Islet of Langerhans (tissue), 1 donor: ENCODE measurements around the gene ZDHHC11B.

Experiments used
- FAIRE-seq: peaks from one replicate; lab custom pipeline; 2011; peaks lifted over from hg19 to GRCh38; lab: Jason Lieb, UNC

Gene ZDHHC11B

DNA sequence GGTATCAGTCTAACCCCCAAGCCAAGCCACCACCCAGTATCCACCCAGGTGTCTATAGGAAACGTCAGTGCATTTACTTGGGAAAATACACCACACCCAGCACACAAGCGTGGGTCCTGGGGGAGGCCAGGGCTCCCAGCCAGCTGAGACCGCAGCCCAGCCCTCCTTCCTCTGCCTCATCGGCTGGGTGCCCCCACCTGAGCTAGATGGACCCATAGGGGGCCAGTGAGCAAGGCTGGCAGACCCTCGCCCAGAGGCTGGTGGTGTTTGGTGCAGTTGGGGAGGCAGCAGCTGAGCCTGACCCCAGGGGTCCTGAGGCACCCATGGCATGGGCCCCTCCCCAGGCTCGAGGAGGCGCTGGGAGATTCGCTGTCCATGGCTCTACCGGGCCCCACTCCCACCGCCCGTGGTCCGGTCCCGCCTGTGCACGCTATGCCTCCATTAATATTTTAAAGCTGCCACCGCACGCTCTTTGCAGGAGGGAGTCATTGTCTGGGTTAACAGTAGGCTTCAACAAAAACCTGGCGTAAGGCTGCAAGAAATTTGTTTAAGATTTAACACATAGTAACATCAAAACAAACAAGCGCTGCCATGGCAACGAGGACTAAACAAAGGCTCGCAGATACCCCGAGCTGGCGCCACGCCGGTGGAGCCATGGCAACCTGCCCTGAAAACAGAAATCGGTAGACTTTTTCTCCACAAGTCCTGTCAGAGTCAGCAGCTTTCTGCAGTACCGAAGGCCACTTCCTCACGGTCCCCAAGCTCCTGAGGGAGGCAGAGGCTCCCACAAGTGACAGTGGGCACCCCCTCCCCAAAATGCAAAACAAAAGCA lies 112.0 kb downstream of the ZDHHC11B start:
- FAIRE-seq, result no peak

DNA sequence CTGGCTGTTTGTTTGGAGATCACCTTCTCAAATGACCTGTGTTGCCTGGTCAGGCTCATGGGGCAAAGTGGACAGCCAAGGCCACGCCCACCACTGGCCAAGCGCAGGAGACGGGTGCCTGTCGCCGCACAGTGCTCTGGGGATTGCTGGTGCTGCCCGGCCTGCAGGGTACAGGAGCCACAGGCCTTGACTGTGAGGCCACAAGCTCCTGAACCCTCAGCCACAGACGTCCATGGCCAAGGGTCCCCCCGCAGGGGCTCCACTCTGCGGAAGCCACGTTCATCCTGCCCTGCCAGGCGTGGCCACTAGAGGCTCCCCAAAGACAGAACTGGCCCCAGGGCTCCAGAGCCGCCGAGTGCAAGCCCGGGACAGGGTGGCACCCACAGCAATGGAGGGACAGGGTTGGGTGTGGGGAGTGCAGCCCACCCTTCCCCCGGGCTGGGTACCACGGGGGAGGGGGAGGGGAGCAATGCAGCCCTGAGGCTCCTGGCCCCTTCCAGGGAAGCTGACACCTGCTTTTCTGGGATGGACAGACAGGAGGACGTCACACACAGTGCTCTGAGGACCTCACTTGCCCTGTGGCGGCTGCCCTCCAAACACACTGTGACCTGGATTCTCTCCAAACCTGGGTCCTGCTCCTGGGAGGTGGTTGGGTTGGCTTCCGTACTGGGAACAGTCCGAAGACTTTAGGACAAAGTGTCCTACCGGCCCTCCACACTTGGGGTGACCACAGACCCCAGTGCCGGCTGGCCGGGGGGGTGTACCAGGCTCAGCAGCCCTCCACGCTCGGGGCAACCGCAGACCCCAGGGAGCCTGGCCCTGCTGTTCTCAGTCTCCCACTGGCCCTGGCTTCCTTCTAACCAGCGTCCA lies 112.8 kb downstream of the ZDHHC11B start:
- FAIRE-seq, result no peak

- FAIRE-seq, result no peak
Observed at GRCh38 chr5:670396-671270, 113.9 kb downstream of the ZDHHC11B start.

DNA sequence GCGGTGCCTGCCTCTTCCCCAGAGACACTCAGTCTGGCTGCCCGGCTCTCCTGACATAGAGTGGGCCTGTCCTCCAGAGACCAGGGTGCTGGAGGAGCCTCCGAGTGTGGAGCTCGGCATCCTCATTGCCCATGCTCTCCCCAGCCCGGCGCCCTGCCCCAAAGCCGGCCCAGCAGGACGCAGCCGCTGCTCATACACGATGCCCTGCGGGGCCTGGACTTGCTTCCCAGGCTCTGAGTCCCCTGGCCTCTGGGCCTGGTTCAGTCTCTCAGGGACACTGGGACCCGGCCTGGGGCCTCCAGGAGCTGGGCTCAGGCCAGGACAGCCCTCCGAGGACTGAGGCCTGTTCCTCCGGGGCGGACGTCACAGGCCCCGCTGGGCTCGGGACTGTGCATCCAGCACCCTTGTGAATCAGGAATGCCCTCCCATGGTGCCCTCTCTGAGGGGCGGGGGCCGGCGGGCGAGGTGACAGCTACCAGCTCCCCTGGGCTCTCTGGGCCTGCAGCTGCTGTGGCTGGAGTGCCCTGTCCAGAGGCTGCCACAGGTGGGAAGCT lies 114.6 kb downstream of the ZDHHC11B start:
- FAIRE-seq, result no peak

GRCh38 chr5:669111-669841 lies 115.3 kb downstream of the ZDHHC11B start:
- FAIRE-seq, result no peak

DNA sequence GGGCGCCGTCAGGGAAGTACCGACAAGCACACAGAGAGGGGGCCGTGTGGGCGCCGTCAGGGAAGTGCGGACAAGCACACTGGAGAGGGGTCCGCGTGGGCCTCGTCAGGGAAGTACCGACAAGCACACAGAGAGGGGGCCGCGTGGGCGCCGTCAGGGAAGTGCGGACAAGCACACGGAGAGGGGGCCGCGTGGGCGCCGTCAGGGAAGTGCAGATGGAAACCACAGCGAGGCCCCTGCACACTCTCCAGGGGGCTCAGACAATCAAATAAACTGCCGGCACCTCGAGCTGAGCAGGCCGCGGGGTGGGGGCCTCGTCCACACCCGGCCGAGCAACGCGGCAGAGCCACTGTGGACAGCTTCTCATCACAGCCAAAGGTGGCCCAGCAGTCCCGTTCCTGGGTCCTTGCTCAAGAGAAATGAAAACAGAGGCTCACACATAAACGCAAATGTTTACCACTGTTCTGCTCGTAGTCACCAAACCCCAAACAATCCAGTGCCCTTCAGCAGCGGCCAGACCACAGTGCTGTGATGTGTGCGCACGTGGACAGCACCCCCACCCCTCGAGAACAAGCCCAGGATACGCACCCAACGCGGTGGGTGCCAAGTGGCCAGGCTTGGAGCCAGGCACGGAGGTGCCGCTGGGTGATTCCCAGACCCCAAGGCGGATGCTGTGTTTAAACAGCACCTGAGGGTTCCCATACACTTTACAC lies 116.1 kb downstream of the ZDHHC11B start:
- no peak for FAIRE-seq

GRCh38 chr5:666816-667498 lies 117.6 kb downstream of the ZDHHC11B start:
- no peak for FAIRE-seq

- no peak for FAIRE-seq
Observed at GRCh38 chr5:665956-666711, 118.4 kb downstream of the ZDHHC11B start.

DNA sequence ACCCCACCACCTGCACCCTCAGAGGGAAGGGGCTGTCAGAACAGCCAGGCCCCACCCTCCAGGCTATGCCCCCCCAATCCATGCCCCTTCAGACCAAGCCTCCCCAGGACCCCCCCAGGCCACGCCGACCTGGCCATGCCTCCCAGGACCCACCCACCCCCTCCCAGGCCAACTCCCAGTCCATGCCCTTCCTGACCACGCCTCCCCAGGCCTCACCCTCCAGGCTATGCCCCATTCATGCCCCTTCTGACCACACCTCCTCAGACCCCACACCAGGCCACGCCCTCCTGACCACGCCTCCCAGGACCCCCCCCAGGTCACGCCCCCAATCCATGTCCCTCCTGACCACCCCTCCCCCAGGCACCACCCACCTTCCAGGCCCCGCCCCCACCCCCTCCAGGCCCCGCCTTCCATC lies 119.0 kb downstream of the ZDHHC11B start:
- FAIRE-seq, result no peak

- FAIRE-seq, result no peak
Observed at GRCh38 chr5:664994-665360, 119.6 kb downstream of the ZDHHC11B start.

- no peak for FAIRE-seq
Observed at GRCh38 chr5:664343-664993, 120.1 kb downstream of the ZDHHC11B start.

GRCh38 chr5:663436-664342 lies 120.8 kb downstream of the ZDHHC11B start:
- no peak for FAIRE-seq

GRCh38 chr5:662751-663435 lies 121.6 kb downstream of the ZDHHC11B start:
- no peak for FAIRE-seq

DNA sequence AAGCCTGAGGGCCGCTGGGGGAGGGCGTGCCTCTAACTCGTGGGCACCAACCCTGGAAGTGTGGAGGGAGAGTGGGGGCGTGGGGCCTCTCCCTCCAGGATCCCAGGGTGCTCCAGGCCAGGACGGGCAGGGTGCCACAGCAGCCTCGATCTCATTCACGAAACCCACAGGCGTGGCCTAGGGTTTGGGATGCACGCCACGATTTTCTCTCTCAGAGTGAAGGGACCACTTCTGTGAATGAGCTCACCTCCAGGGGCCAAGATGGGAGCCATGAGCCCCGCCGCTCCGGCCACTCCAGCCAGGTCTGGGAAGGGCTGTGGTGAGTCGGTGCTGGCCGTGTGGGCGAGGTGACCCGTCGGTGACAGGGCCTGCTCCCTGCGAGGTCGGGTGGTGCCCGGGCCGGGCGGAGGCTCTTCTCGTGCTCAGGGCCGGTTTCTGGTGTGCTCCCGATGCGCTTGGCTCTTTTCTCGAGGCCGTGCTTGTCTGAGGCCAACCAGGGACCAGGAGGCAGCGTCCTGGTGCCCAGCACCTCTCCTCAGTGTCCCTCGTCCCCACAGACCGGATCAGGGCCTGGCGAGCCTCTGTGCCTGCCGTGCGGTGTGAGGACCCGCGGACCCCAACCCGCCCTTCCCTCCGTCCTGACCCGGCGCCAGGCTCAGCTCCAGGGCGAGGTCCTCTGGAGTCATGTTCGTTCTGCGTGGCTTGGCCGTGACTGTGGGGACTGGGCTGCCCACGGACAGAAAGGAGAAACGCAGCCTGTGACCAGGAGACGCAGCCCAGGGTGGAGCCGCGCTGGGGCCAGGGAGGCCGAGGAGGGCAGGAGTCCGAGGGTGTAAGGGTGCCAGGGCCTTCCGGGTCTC lies 122.4 kb downstream of the ZDHHC11B start:
- no peak for FAIRE-seq

DNA sequence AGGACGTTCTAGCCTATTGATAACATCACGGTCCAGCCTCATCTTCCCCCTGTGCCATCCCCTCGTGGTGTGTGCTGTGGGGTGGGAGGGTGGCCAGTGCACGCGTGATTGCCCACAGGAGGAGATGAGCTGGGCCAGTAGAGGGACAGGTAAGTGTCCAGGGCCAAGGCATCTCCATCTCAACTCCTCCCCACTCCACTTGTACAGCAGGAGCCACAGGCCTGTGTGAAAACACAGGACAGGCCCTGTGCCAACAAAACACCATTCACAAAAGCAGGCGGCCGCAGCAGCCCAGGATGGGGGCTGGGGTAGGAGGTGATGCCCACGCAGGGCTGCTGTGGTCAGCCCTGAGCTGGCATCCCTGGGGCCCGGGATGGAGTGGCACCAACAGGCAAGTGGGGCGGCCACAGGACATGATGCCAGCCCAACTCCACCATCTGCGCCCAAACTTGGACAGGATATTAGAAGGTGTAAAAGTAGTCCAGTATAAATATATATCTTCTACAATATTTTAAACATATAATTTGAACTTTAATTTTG lies 124.0 kb downstream of the ZDHHC11B start:
- no peak for FAIRE-seq
